Measurements from ENCODE around the gene AASS.

- TF ChIP-seq CTCF (IDR thresholded peaks at IDR 0.05) (no peak), EZH2 (IDR thresholded peaks at IDR 0.05) (peak; percentile 6)
Measured at GRCh38 chr7:122143751-122144711, at the start of gene AASS.
